Esophagus muscularis mucosa (tissue), 4 donors: ENCODE measurements around the gene SPIRE1. TPM values are rescaled to one million over a fixed set of nuclear protein-coding genes. Genes with fewer than 3 reads are reported as not detected.

Experiments
- DNase-seq: peaks from one replicate; pipeline ENCODE4 v3.0.0-alpha.2; 2017; ENCODE audit errors: extremely low spot score
- H3K27ac ChIP-seq, 4 donors: fragments of 200-600 bp; sonication (generic); replicated peaks in 1 of 4; 1 replicate in 3 of 4; 2 replicates in 1 of 4; pipeline ENCODE4 v1.5.1; 2016 to 2019; ENCODE audit warnings: mild to moderate bottlenecking in 1 of 4
- H3K27me3 ChIP-seq, 4 donors: fragments of 200-600 bp; sonication (generic); one replicate each; pipeline versions ENCODE4 v1.5.1 to v1.6.0; 2016 to 2019
- H3K36me3 ChIP-seq, 4 donors: fragments of 200-600 bp; sonication (generic); one replicate each; pipeline ENCODE4 v1.5.1; 2016 to 2019
- H3K4me1 ChIP-seq, 4 donors: fragments of 200-600 bp; sonication (generic); one replicate each; pipeline ENCODE4 v1.5.1; 2016 to 2019
- H3K4me3 ChIP-seq, 4 donors: fragments of 200-600 bp; sonication (generic); 1 replicate in 2 of 4; 2 replicates in 2 of 4; pipeline ENCODE4 v1.5.1; 2016 to 2019; ENCODE audit warnings: mild to moderate bottlenecking in 4 of 4, moderate library complexity in 1 of 4
- H3K9me3 ChIP-seq, 4 donors: fragments of 200-600 bp; sonication (generic); 1 replicate in 3 of 4; 2 replicates in 1 of 4; pipeline ENCODE4 v1.5.1; 2016 to 2019
- EP300 ChIP-seq: sonication (generic); formaldehyde crosslinking; IDR thresholded peaks from one replicate; pipeline ENCODE4 v1.6.1; 2017; ENCODE audit warnings: antibody characterized with exemption
- POLR2A ChIP-seq: fragments of 450-650 bp; IDR thresholded peaks from one replicate; pipeline ENCODE4 v1.6.1; 2017; ENCODE audit warnings: antibody characterized with exemption, moderate library complexity, mild to moderate bottlenecking, low read depth
- POLR2AphosphoS5 ChIP-seq, 2 donors: sonication (generic); formaldehyde crosslinking; IDR thresholded peaks; one replicate each; pipeline ENCODE4 v1.6.1; 2017; ENCODE audit warnings: antibody characterized with exemption in 2 of 2
- WGBS: methylation state at CpG from one replicate; pipeline ENCODE4 v1.1.5; 2018; 5-methylcytosine and 5-hydroxymethylcytosine counted together
- intact Hi-C: fragments of 100-400 bp; cut with DNase I; formaldehyde crosslinking; loops from one replicate; pipeline ENCODE4 v1.15.1; 2023
- total RNA-seq, 4 donors: library from RNA; depleted of rRNA; stranded (reverse); fragments of >200 nt; gene quantifications; one replicate each; pipeline versions ENCODE4 v1.1.0 to v1.2.1, GENCODE V29; 2016
- TF ChIP-seq, protein P1 (sequence below), 3 experiments: fragments of 200-600 bp in 2 of 3; fragments of 450-650 bp in 1 of 3; sonication (generic) in 2 of 3; IDR thresholded peaks; one replicate each; pipeline ENCODE4 v1.5.1; 2017 to 2019; ENCODE audit warnings: antibody characterized with exemption in 3 of 3, mild to moderate bottlenecking in 2 of 3, moderate library complexity in 1 of 3

The SPIRE1 gene
- total RNA-seq, 4 donors from 2014 or later, result 33.2 to 48.3 (median 40.2) TPM

DNA sequence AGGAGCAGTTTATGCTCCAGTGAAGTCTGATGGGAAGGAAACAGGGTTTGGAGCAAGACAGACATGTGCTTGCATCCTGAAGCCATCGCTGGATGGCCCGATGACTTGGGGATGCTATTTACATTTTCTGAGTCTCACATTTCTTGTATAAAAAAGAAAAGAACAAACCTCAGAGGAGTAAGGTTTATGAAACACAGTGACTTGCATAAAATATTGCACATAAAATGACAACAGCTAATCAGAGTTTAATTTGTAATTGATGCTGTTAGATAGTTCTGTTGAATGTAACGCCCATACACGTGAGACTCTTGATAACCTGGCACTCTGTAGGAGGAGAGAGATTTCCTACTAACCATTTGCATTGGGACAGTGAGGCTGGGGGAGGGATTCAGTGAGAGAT lies 233.7 kb downstream of the SPIRE1 start:
- intact Hi-C loops, result no loop called here
- Histone ChIP-seq H3K4me1 (peaks cover 12 to 21% (median 19%) of the 10 kb centered on the region in 4 donors), H3K4me3 (no peak overlapping the region), H3K36me3 (peaks cover 0 to 26% (median 16%) of the 10 kb centered on the region in 4 donors), H3K9me3 (no peaks in the 10 kb centered on the region), H3K27ac (no peak overlapping the region), H3K27me3 (no peaks in the 10 kb centered on the region)
- TF ChIP-seq, protein P1, sequence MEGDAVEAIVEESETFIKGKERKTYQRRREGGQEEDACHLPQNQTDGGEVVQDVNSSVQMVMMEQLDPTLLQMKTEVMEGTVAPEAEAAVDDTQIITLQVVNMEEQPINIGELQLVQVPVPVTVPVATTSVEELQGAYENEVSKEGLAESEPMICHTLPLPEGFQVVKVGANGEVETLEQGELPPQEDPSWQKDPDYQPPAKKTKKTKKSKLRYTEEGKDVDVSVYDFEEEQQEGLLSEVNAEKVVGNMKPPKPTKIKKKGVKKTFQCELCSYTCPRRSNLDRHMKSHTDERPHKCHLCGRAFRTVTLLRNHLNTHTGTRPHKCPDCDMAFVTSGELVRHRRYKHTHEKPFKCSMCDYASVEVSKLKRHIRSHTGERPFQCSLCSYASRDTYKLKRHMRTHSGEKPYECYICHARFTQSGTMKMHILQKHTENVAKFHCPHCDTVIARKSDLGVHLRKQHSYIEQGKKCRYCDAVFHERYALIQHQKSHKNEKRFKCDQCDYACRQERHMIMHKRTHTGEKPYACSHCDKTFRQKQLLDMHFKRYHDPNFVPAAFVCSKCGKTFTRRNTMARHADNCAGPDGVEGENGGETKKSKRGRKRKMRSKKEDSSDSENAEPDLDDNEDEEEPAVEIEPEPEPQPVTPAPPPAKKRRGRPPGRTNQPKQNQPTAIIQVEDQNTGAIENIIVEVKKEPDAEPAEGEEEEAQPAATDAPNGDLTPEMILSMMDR (IDR thresholded peaks at IDR 0.05), result no peak
- no peak for TF ChIP-seq EP300
- TF ChIP-seq POLR2A, result no peak
- WGBS, result 92% methylated on average over 4 of the region's 4 CpGs
- DNase-seq, result no peak

- Histone ChIP-seq H3K4me1 (peaks cover 12 to 22% (median 20%) of the 10 kb centered on the region in 4 donors), H3K9me3 (no peaks in the 10 kb centered on the region), H3K4me3 (no peak overlapping the region), H3K27me3 (no peaks in the 10 kb centered on the region), H3K36me3 (peaks cover 0 to 22% (median 14%) of the 10 kb centered on the region in 4 donors), H3K27ac (no peak overlapping the region)
- no peak for DNase-seq
- WGBS, result 82% methylated on average over 3 of the region's 5 CpGs
- intact Hi-C loops, result no loop called here
- TF ChIP-seq EP300 (no peak), POLR2A (no peak), POLR2AphosphoS5 (IDR thresholded peaks at IDR 0.05) (no peak)
- TF ChIP-seq, protein P1 (IDR thresholded peaks at IDR 0.05), result no peak
Observed at GRCh38 chr18:12423820-12424219, 234.1 kb downstream of the SPIRE1 start.

- no peak overlapping the region for H3K4me3 ChIP-seq
- no peak for DNase-seq
- H3K4me1 ChIP-seq, result peaks cover 12 to 22% (median 20%) of the 10 kb centered on the region in 4 donors
- H3K27ac ChIP-seq, result no peak overlapping the region
- TF ChIP-seq, protein P1 (IDR thresholded peaks at IDR 0.05), result no peak
- TF ChIP-seq POLR2AphosphoS5 (IDR thresholded peaks at IDR 0.05) (no peak), POLR2A (no peak), EP300 (no peak)
- intact Hi-C loops, result no loop called here
- H3K36me3 ChIP-seq, result peaks cover 0 to 22% (median 12%) of the 10 kb centered on the region in 4 donors
- no peaks in the 10 kb centered on the region for H3K9me3 ChIP-seq
- WGBS, result 95% methylated on average over 8 of the region's 10 CpGs
- H3K27me3 ChIP-seq, result no peaks in the 10 kb centered on the region
Observed at GRCh38 chr18:12423393-12423792, 234.5 kb downstream of the SPIRE1 start.

GRCh38 chr18:12422936-12423335 lies 235.0 kb downstream of the SPIRE1 start:
- 84% methylated on average over 9 of the region's 9 CpGs for WGBS
- H3K9me3 ChIP-seq, result no peaks in the 10 kb centered on the region
- no peak for TF ChIP-seq POLR2A
- TF ChIP-seq, protein P1 (IDR thresholded peaks at IDR 0.05), result no peak
- no peak for TF ChIP-seq POLR2AphosphoS5 (IDR thresholded peaks at IDR 0.05)
- no peak for TF ChIP-seq EP300
- intact Hi-C loops, result no loop called here
- peaks cover 0 to 20% (median 10%) of the 10 kb centered on the region in 4 donors for H3K36me3 ChIP-seq
- DNase-seq, result no peak
- H3K4me3 ChIP-seq, result no peak overlapping the region
- peaks cover 12 to 22% (median 20%) of the 10 kb centered on the region in 4 donors for H3K4me1 ChIP-seq
- H3K27ac ChIP-seq, result no peak overlapping the region
- no peaks in the 10 kb centered on the region for H3K27me3 ChIP-seq

DNA sequence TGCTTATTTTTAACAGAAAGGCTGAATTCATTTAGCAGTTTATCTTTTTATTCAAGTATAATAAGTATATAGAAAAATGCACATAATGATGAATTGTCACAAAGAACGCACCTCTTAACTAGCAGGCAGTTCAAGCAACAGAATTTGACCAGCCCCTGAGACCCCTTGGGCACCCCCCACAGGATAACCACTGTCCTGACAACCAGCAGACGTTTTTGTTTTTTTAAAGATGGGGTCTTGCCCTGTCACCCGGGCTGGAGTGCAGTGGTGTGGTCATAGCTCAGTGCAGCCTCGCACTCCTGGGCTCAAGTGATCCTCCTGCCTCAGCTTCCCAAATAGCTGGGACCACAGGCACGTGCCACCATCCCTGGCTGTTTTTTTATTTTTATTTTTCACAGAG lies 236.2 kb downstream of the SPIRE1 start:
- WGBS, result 79% methylated on average over 5 of the region's 5 CpGs
- no peak for TF ChIP-seq POLR2AphosphoS5 (IDR thresholded peaks at IDR 0.05)
- no peak for TF ChIP-seq EP300
- TF ChIP-seq POLR2A, result no peak
- TF ChIP-seq, protein P1 (IDR thresholded peaks at IDR 0.05), result no peak
- no peak overlapping the region for H3K27ac ChIP-seq
- peaks cover 0 to 9% (median 0%) of the 10 kb centered on the region in 4 donors for H3K36me3 ChIP-seq
- intact Hi-C loops, result no loop called here
- H3K4me3 ChIP-seq, result no peak overlapping the region
- no peak for DNase-seq
- no peaks in the 10 kb centered on the region for H3K9me3 ChIP-seq
- H3K27me3 ChIP-seq, result no peaks in the 10 kb centered on the region
- H3K4me1 ChIP-seq, result peaks cover 12 to 22% (median 20%) of the 10 kb centered on the region in 4 donors
